ENCODE measurements around the gene DMAP1.

The DMAP1 gene

DNA sequence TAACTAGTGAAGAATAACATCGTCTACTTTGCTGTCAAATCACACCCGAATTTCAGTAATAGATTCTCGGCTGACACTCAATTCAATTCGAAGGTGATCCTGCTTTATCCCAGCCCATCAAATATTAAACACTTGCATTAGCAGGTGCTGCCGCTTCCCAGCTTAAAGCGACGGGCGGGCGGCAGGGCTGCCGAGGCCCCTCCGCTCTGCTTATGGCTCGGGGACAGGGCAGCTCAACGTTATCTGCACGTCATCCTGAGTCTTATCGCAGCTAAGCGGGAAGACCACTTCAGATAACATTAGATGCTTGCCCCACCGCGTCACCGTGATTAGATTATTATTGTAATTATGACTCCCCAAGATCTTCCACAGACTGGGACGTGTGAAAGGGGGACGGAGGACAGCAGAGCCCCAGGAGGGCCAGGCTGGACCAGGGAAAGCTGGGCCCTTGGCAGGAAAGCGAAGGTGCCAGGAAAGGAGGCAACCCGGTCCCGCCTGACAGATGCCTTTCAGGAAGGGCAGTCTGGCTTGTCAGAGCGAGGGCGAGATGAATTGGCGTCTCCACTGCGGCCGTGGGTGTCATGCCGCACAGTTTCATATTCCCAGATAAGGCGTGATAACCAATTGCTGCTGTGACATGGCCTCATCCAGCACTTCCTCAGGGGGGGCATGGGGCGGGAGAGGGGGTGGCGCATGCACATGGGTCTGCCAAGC lies 37.0 kb downstream of the DMAP1 start:
- TF ChIP-seq, protein P1, sequence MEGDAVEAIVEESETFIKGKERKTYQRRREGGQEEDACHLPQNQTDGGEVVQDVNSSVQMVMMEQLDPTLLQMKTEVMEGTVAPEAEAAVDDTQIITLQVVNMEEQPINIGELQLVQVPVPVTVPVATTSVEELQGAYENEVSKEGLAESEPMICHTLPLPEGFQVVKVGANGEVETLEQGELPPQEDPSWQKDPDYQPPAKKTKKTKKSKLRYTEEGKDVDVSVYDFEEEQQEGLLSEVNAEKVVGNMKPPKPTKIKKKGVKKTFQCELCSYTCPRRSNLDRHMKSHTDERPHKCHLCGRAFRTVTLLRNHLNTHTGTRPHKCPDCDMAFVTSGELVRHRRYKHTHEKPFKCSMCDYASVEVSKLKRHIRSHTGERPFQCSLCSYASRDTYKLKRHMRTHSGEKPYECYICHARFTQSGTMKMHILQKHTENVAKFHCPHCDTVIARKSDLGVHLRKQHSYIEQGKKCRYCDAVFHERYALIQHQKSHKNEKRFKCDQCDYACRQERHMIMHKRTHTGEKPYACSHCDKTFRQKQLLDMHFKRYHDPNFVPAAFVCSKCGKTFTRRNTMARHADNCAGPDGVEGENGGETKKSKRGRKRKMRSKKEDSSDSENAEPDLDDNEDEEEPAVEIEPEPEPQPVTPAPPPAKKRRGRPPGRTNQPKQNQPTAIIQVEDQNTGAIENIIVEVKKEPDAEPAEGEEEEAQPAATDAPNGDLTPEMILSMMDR (conservative IDR thresholded peaks at IDR 0.05; ENCODE audit: low read depth): no peak
- CTCF ChIA-PET: interaction anchor here (0.6 kb wide), 1 partner anchor 35 kb away, joined by 3 read pairs; no protein-coding TSS in a partner anchor
- no peak for DNase-seq (ENCODE audit: low spot score)
- H3K27ac ChIP-seq: no peak overlapping the region
- POLR2A ChIA-PET (ENCODE audit: low non-redundant PET): no interaction called here

DNA sequence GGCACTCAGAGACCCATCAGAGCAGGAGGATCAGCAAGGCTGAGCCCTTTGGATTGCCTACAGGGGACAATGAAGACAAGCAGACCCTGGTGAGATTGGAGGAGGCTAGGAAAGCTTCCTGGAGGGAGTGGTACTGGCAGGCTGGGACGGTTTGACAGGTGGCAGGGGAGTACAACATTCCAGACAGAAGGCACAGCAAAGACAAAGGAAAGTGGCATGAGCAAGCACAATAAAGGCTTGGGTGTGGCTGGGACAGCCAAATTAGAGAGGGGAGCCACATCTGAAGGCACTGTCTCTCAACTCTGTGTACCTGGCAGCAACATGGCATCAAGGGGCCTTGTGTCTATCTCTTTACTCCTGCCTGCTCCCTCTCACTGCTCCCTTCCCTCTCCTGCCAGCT lies 38.2 kb downstream of the DMAP1 start:
- TF ChIP-seq, protein P1 (conservative IDR thresholded peaks at IDR 0.05; ENCODE audit: low read depth): no peak
- ChIA-PET POLR2A (ENCODE audit: low non-redundant PET) (interaction anchor here (1.1 kb wide), 1 partner anchor 10 kb away, joined by 4 read pairs; no protein-coding TSS in a partner anchor), CTCF (interaction anchor here (0.6 kb wide), 2 partner anchors 19 to 20 kb away, joined by 3 read pairs; no protein-coding TSS in a partner anchor)

DNA sequence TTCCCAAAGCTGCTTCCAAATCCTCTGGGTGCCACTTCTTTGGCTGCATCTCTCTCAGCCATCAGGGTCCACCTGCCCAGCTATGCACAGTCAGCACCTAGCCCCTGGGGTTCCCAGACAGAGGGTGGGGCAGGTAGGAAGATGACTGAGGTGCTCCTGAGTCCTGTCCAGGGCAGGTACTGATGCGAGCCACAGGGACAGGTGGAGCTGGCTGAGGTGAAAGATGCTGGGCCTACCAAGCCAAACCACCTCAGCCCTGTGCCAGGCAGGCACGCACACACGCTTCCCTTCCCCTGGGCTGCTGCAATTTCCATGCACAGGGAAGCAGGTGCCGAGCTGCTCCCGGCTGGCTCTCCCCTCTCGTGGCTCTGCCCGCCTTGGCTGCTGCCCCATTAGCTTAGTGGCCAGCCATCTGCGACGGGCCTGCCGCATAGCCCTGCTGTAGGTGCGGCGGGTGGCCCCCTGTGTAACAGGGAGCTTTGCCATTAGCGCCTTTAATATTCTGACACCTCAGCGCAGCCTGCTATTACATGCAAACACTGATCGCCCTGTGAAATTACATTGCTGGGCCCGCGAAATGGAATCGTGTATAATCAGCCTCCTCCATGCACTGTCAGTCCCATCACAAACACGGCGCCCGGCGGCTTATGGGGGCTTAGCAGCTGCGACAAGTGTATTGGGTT lies 38.9 kb downstream of the DMAP1 start:
- POLR2A ChIA-PET (ENCODE audit: low non-redundant PET): interaction anchor here (1.1 kb wide), 1 partner anchor 9 kb away, joined by 4 read pairs; no protein-coding TSS in a partner anchor
- DNase-seq (ENCODE audit: low spot score): no peak
- peak overlapping the region; percentile 21; the same call in 1 of the 2 replicates for H3K27ac ChIP-seq
- CTCF ChIA-PET: interaction anchor here (0.6 kb wide), 2 partner anchors 19 to 20 kb away, joined by 3 read pairs; no protein-coding TSS in a partner anchor
- TF ChIP-seq, protein P1 (conservative IDR thresholded peaks at IDR 0.05; ENCODE audit: low read depth): no peak

More for the DNA sequence above, 38.2 kb downstream of the DMAP1 start:
- DNase-seq (ENCODE audit: low spot score): no peak
- H3K27ac ChIP-seq: peak overlapping the region; percentile 21; the same call in 1 of the 2 replicates

DNA sequence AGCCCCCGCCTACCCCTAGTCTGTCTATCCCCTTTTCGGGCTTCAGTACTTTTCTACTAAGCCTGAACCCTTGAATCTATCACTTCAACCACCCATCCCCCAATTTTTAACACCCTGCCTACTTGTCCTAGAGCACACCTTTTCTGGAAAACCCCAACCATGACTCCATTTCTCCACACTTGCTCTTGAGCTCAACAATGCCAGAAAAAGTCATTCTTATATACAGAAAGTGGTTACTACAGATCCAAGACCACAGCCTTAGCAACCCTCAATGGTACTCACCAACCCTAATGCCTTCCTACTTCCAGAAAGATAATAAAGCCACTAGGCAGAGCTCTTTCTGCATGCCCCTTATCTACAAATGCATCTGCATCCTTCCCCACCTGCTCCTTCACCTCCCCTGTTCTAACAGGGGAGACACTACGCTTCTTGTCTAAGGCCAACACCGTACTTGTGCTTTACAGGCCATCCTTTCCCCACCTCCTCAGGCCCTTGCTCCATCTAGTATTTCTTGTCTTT lies 41.2 kb downstream of the DMAP1 start:
- TF ChIP-seq, protein P1 (conservative IDR thresholded peaks at IDR 0.05; ENCODE audit: low read depth): no peak
- POLR2A ChIA-PET (ENCODE audit: low non-redundant PET): no interaction called here
- no peak overlapping the region for H3K27ac ChIP-seq
- CTCF ChIA-PET: no interaction called here
- no peak for DNase-seq (ENCODE audit: low spot score)

DNA sequence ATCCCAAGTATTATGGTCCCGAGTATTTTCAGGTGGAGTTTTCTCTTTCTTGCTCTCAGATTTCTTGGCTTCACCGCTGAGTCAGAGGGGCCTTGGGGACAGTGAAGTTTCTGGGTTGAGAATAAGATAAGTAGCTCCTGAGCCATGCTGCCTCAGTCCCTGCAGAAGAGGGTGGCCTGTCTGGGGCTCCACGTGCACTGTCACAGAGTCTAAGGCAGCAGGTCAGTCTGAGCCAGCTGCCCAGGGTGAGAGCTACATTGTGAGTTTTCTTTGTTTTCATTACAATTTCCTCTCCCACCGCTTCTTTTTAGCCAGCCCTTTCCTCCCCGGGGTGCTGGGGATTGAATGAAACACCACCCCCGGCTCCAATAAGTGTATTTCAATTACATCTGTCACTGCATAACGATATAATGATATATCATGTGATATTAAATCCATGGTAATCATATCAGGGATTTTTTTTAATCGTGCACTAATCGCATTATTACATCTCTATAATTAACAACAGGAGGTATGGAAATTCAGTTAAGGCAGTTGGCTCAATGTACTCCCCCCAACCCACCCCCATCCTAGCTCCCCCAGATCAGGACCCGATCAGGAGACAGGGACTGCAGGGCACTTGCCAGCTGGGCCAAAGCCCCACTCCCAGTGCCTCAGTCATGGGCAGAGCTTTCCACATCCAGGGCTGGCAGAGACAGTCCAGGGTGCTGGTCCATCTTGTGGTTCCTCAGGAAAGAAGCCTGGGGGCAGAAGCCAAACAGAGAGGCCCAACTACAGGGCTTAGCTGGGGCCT lies 43.7 kb downstream of the DMAP1 start:
- no peak for DNase-seq (ENCODE audit: low spot score)

More for the DNA sequence above, 43.7 kb downstream of the DMAP1 start:
- POLR2A ChIA-PET (ENCODE audit: low non-redundant PET): no interaction called here
- CTCF ChIA-PET: interaction anchor here (1.2 kb wide), 1 partner anchor 11 kb away, joined by 3 read pairs; no protein-coding TSS in a partner anchor
- H3K27ac ChIP-seq: no peak overlapping the region
- TF ChIP-seq, protein P1 (conservative IDR thresholded peaks at IDR 0.05; ENCODE audit: low read depth): no peak

Measured in RWPE1 (cell line).